Germinal center (tissue), 1 donor: Measurements from ENCODE around the gene ME3.
"Not testable (repeated sequence)": the region's sequence is repeated elsewhere in the genome, so short reads cannot be mapped to it uniquely, and the experiment has no call there.

Experiments used
- DNase-seq: peaks from one replicate; pipeline ENCODE4 v3.0.0; 2012; ENCODE audit warnings: mixed read lengths, low spot score

Gene ME3

DNA sequence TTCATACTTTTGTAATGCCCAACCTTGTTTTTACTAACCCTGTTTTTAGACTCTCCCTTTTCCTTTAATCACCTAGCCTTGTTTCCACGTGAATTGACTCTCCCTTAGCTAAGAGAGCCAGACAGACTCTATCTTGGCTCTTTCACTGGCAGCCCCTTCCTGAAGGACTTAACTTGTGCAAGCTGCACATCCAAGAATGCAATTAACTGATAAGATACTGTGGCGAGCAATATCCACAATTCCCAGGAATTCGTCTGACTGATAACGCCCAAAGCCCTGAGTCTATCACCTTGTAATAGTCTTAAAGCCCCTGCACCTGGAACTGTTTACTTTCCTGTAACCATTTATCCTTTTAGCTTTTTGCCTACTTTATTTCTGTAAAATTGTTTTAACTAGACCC, 248.9 kb downstream of the ME3 start:
- not testable (repeated sequence) for DNase-seq

DNA sequence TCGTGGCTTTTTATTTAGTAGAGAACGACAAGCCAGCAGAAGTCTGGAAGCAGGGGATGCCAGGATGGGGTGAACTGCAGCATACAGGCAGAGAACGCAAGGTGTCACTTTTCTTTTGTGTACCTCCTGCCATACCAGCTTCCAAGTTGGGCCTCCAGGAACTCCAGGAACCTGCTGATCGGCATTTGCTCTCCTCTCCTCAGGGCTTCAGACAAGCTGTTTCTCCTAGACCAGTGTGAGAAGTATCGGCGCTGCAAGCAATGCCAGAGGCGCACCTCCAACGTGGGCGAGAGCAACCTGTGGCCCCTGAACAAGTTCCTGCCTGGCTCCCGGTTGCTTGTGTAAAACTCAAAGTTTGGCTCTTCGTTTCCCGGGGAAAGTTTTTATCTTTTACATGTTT, 250.0 kb downstream of the ME3 start:
- no peak for DNase-seq

DNA sequence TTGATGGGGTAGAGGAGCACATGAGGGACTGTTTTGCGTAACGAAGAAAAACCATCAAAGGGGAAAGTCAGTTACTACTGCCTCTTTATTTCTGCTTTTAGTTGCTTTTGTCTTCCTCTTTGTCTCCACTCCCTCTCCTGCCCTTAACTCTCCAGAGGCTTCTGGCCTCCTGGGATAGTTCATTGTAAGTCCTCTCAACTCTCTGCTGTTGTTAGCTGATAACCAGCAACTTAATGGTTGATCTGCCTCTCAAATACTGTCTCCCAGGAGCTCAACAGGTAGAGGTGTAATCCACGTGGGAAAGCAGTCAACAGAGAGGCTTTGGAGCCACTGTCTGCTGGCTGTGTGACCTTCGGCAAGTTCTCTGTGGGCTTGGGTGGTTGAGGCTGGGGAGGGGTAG, 250.5 kb downstream of the ME3 start:
- DNase-seq: no peak

DNA sequence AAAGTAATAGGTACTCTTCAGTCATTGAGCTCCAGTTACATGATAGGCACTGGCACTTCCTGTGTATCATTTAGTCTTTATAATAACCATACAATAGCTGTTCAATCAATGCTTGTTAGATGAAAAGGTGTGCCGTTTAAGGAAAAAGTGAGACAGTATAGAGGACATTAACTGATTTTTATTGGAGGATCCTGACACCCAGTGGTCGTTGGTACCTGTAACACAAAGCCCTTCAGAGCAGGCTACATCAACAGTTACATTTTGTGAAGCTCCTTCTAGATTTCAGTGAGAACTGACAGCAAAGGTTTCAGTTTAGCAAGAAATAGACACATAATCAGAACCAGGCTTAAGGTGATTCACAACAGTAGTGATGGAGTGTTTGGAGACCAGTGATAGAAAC, 253.5 kb downstream of the ME3 start:
- no peak for DNase-seq

DNA sequence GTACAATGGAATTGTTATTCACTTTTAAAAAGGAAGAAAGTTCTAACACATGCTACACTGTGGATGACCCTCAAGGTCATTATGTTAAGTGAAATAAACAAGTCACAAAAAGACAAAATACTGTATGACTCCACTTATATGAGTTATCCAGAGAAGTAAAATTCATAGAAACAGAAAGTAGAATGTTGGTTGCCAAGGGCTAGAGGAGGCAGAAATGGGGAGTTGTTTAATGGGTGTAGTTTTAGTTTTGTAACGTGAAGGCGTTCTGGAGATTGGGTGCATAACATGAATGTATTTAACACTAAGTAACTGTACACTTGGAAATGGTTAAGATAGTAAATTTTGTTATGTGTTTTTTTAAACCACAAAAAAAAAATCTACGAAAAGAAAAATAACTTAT, 253.9 kb downstream of the ME3 start:
- DNase-seq: no peak

DNA sequence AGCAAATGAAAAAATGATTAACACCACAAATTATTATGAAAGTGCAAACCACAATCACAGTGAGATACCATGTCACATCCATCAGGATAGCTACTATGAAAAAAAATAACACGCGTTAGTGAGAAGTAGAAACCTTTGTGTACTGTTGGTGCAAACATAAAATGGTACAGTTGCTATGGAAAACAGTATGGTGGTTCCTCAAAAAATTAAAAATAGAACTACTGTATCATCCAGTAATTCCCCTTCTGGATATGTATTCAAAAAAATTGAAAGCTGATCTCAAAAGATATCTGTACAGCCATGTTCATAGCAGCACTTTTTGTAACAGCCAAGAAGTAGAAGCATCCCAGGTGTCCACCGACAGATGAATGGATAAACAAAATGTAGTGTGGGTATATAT, 254.3 kb downstream of the ME3 start:
- DNase-seq: no peak

DNA sequence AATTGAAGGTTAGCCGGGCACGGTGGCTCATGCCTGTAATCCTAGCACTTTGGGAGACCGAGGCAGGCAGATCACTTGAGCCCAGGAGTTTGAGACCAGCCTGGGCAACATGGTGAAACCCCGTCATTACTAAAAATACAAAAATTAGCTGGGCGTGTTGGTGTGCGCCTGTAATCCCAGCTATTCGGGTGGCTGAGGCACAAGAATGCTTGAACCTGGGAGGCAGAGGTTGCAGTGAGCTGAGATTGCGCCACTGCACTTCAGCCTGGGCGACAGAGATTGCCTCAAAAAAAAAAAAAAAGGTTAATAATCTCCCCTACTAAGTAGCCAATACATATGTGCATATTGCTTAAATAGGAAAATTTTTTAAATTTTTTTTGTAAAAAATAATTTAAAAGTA, 255.5 kb downstream of the ME3 start:
- not testable (repeated sequence) for DNase-seq

DNA sequence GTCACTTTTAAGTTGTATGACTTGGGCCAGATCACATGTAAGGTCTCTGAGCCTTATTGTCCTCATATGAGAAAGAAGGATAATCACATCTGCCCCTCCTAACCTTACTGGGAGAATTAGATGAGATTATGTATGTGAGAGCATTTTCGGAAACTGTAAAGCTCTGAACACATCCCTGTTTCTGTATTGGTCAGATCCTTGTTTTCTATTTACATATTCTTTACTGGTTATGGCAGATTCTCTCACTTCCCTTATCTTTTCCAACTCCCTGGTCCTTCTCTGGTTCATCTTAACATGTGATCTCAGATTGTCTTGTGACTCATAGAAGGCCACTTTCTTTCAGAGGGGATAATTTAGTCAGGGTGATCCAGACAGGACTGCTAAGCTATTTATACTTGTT, 255.9 kb downstream of the ME3 start:
- no peak for DNase-seq

DNA sequence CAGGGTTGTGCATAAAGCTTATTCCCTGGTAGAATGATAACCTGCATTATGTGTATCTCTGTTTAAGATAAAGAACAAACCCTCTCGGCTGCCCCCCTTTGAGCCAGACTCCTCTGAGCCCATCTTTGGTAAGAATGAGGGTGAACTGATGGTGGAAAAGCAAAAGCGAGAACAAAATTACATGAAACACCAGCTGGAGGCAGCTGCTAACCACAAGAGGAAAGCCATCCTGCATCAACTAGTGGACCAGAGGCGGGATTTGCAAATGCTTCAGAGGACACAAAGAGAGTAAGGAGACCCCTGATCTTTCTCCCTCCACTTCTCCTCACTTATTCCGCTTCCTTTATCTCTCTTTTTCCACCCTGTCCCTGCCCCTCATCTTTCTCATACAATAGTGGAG, 257.4 kb downstream of the ME3 start:
- no peak for DNase-seq

DNA sequence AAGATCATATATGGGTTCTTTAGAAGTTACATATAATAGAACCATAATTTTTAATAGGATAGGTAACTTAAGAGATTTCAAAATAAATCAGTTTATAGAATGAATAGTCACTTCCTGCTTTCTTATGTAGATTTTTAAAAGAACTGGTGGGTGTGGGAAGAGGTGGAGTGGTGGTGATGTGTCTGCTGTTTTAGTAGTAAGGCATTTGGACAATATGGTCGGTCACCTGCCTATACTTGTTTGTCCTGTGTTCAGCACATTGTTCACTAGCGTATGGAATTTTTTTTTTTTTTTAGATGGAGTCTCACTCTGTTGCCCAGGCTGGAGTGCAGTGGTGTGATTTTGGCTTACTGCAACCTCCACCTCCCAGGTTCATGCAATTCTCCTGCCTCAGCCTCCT, 258.4 kb downstream of the ME3 start:
- DNase-seq: no peak

DNA sequence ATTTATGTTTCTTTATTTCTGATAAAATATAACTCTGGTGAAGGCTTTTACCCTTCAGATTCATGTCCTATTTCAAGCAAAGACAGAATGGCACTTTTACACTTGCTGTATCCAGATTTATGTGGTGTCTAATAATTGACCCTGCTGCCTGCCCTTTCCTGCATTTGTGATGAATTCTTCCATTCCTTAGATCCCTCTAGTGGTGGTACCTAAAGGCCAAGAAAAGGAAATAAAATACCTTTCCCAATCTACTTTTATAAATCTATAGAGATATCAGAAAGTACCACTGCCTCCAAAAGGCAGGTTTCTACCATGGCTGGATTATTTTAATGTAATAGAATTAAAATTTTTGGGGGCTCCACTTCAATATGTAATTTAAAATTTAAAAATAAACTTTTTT, 263.6 kb downstream of the ME3 start:
- no peak for DNase-seq

DNA sequence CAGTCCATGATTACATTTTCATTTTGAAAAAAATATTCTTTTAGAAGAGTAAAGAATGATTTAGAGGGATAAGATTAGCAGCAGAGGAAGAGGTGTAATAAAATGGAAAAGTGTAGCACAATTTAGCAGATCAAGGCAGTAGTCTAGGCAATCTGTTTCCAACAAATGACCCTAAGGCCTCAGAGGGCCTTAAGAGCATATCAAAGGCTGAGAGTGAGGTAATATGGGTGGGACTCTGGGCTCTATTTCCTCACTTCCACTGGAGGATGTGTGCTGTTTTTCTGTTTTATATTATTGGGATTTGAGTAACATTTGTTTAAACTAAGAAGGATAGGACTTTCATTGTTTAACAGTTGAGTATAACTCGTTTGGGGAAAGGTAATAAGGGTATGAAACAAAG, 269.0 kb downstream of the ME3 start:
- no peak for DNase-seq

DNA sequence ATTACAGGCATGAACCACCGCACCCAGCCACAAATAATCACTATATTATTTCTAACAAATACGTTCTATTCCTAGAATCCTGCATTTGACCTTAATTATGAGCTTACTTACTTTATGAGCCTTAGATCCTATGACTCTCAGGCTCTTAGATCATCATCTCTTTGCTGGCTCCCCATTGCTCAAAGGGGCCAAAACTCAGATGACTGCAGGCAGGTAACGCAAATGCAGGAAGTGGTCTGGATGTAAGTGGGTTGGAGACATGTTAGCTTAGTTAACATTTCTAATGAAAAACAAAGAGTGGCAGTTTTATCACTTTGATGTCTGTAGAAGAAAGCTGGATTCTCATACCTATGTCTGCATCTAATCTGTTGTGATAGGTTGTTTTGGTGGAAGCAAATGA, 274.3 kb downstream of the ME3 start:
- DNase-seq: no peak

DNA sequence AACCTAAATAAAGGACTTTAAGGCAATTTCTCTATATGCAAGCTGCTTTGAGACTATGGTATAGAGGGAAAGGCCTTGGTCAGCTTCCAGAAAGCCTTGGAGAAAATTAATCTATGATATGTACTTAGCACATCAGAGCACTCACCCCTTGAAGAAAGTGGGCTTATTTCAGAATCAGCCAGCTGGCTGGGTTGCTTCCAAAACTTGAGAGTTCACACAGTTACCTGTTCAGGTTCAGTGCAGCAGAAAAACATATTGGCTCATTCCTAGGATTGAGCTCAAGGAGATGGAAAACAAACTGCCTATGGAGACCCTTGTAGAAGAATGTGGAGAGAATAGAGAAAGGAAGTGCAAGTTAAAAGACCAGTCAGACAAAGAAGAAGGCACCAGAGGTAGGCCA, 275.1 kb downstream of the ME3 start:
- no peak for DNase-seq

DNA sequence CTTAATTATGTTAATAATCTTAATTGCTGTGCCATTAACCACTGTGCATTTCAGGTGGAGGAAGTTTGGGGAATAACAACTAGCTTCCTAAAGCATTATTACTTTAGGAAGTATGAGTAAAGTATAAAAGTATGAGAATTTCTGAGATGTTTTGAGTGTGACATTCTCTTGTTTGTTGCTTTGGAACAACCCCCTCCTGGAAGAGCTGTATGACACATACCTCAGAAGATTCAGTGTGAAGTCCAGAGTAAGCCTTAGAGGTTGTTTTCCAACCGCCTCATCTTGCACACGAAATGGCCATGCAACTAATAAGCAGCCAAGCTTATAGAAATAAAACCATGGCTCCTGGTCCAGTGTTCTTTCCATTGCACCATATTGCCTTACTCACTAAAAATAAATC, 276.0 kb downstream of the ME3 start:
- no peak for DNase-seq

DNA sequence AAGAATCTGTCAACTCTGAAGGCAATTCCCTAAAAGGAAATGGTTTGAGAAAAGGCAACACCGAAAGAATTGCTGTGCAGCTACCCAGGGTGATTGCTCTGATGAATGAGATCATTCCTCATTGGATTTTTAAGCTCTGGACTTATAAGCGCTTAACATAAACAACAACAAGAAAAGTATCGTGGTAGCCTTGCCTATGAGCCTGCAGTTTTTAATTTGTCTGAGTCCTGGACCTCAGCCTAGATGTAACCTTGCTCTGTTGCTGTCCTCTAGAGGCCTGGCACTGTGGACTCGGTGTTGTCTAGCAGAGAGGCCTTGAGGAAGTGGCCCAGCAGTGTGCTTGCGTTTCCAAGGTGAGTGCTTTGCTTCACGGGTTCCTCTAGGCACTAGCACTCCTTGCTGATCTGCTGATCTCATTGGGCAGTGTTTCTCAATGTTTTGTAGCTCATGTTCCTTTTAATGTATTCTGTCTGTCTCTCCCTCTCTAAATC, 277.3 kb downstream of the ME3 start:
- no peak for DNase-seq
